ENCODE data around the gene BNIP2. TPM values are rescaled to one million over a fixed set of nuclear protein-coding genes. Genes with fewer than 3 reads are reported as not detected.

The BNIP2 gene
- total RNA-seq, 1 donor from 2014 or later: 113 TPM

- Histone ChIP-seq H3K27me3 (ENCODE audit: control insufficient read depth, insufficient read depth, low read length) (no peaks in the 10 kb centered on the region), H3K4me3 (ENCODE audit: low read depth, low read length) (no peak overlapping the region), H3K36me3 (ENCODE audit: control insufficient read depth, insufficient read depth, low read length) (no peaks in the 10 kb centered on the region)
- DNase-seq (ENCODE audit: low read depth): no peak
- TF ChIP-seq CTCF (IDR thresholded peaks at IDR 0.05; ENCODE audit: insufficient read depth, low read length, poor library complexity, severe bottlenecking): no peak
Observed at GRCh38 chr15:59609730-59610712, 79.1 kb downstream of the BNIP2 start.

Other genes starting within 250 kb of the BNIP2 start
- 2.0 and 3.9 TPM in 2 replicates for gene GCNT3, start 77.5 kb downstream of the BNIP2 start, total RNA-seq
- gene GTF2A2, start 31.8 kb downstream of the BNIP2 start, total RNA-seq: 33.5 and 36.9 TPM in 2 replicates